ENCODE measurements around the gene KCND3. TPM values are rescaled to one million over a fixed set of nuclear protein-coding genes. Genes with fewer than 3 reads are reported as not detected.
A peak's percentile ranks its signal among the peaks of the same experiment; 100 is the strongest.

KCND3 gene
- total RNA-seq, 4 donors from 2014 or later = 1.0 to 6.9 (median 3.9) TPM

DNA sequence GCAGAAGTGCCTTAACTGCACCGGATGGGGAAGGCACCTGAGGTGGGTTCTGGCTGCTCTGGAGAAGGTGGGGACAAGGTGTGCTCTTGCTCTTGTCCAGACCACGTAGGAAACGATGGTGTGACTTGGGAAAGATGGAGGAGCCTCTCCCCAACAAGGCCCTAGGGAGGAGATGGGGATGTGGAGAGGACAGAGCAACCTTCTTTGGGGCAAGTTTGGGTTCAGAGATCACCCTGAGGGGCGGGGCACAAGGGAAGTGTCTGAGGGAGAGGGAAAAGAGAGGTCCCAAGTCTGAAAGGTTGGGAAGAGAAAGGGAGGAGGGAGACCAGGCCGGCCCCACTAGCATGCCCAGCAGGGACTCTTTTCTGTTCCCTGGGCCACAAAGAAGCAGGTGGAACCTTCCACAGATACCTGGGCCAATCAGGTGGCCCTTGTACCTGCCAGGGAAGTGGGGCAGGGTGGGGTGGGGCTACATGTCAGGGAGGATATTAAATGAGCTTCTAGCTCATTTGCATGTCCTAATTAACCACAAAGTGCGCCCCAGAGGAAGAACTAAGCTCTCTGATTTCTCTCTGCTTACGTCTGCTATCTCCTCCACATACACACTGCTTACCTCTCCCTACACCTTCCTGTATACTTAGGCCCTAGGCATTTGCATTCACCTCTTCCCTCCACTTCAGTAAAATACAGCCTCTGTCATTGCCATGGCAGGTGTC lies 266.2 kb downstream of the KCND3 start:
- H3K4me3 ChIP-seq = no peak overlapping the region
- H3K9me3 ChIP-seq = no peaks in the 10 kb centered on the region
- WGBS, 2 donors = 76 to 85% methylated on average over 7 of the region's 7 CpGs
- TF ChIP-seq, protein P1, sequence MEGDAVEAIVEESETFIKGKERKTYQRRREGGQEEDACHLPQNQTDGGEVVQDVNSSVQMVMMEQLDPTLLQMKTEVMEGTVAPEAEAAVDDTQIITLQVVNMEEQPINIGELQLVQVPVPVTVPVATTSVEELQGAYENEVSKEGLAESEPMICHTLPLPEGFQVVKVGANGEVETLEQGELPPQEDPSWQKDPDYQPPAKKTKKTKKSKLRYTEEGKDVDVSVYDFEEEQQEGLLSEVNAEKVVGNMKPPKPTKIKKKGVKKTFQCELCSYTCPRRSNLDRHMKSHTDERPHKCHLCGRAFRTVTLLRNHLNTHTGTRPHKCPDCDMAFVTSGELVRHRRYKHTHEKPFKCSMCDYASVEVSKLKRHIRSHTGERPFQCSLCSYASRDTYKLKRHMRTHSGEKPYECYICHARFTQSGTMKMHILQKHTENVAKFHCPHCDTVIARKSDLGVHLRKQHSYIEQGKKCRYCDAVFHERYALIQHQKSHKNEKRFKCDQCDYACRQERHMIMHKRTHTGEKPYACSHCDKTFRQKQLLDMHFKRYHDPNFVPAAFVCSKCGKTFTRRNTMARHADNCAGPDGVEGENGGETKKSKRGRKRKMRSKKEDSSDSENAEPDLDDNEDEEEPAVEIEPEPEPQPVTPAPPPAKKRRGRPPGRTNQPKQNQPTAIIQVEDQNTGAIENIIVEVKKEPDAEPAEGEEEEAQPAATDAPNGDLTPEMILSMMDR (IDR thresholded peaks at IDR 0.05) = no peak
- TF ChIP-seq POLR2A (IDR thresholded peaks at IDR 0.05) (no peak), EP300 (IDR thresholded peaks at IDR 0.05) (no peak)
- H3K36me3 ChIP-seq = peaks cover 0 to 15% (median 0%) of the 10 kb centered on the region in 3 donors
- H3K4me1 ChIP-seq = peaks cover 0 to 40% (median 11%) of the 10 kb centered on the region in 4 donors
- no peaks in the 10 kb centered on the region for H3K27me3 ChIP-seq
- H3K27ac ChIP-seq = peak overlapping the region in 1 of 4 donors; percentile 32
- DNase-seq (ENCODE audit: low spot score in 2 of 2) = no peak

DNA sequence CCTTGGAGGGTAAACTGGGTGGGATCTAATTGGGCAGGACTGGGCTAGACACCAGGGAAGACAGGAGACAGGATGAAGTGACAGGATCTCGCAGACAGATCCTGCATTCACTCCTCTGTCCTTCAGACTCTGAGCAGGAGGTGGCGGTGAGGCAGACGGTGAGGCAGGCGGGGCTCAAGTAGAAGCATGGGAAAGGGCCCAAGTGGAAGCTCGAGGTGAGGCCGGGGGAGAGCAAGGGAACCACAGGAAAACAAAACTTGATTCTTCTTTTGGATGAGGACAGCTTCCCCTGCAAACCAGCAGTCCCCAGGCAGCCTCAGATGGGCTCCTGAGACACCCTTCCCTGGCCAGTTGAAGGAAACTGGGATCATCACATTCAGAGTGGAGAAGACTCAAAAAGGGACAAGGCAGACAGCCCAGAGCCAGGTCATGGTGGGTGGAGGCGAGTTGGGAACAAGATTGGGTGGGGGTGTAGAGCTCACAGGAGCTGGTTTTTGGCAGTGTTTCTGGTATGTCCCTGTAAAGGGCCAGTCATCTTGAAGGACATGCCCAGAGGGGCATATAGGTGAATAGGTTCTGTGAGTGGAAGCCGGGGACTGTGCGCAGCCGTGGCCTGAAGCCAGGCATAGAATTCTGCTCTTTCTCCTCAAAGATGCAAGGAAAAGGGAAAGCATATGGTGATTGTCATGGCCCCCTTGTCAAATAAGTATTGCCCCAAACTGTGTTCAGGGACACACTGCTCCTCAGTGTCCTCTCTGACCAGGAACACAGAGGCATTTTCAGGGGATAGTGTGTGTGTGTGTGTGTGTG lies 268.3 kb downstream of the KCND3 start:
- 54 to 58% methylated on average over 10 of the region's 10 CpGs for WGBS, 2 donors
- H3K36me3 ChIP-seq = peaks cover 0 to 12% (median 0%) of the 10 kb centered on the region in 3 donors
- no peak for DNase-seq (ENCODE audit: low spot score in 2 of 2)
- H3K4me3 ChIP-seq = no peak overlapping the region
- H3K27ac ChIP-seq = peak overlapping the region in 2 of 4 donors; percentile 45 to 53
- peaks cover 0 to 40% (median 11%) of the 10 kb centered on the region in 4 donors for H3K4me1 ChIP-seq
- no peaks in the 10 kb centered on the region for H3K9me3 ChIP-seq
- H3K27me3 ChIP-seq = no peaks in the 10 kb centered on the region
- no peak for TF ChIP-seq POLR2A (IDR thresholded peaks at IDR 0.05)
- TF ChIP-seq, protein P1 (IDR thresholded peaks at IDR 0.05) = no peak
- no peak for TF ChIP-seq EP300 (IDR thresholded peaks at IDR 0.05)

Small RNA genes within 50 kb of the gene (small RNA-seq; reads per million reads assigned to genes)
- not detected for gene INKA2

Other genes with a start within 250 kb of the KCND3 start
- gene DDX20, start 233.8 kb downstream of the KCND3 start, total RNA-seq = 10 to 100 TPM; 30.8 to 40.5 (median 35.5) TPM

Data from tibial nerve (tissue), 4 donors.